ENCODE results near the gene PSMB7.

The PSMB7 gene

GRCh38 chr9:124355941-124356744 lies 59.1 kb downstream of the PSMB7 start:
- no peak for DNase-seq

- no peak for DNase-seq
Measured at GRCh38 chr9:124355039-124355940, 60.0 kb downstream of the PSMB7 start.

GRCh38 chr9:124354346-124355038 lies 60.8 kb downstream of the PSMB7 start:
- no peak for DNase-seq

- DNase-seq, result no peak
Measured at GRCh38 chr9:124353811-124354274, 61.4 kb downstream of the PSMB7 start.

GRCh38 chr9:124353166-124353768 lies 62.0 kb downstream of the PSMB7 start:
- DNase-seq, result no peak

- no peak for DNase-seq
Measured at GRCh38 chr9:124352616-124353015, 62.6 kb downstream of the PSMB7 start.

GRCh38 chr9:124351672-124352468 lies 63.4 kb downstream of the PSMB7 start:
- DNase-seq, result no peak

- no peak for DNase-seq
Measured at GRCh38 chr9:124350494-124351263, 64.6 kb downstream of the PSMB7 start.

- no peak for DNase-seq
Measured at GRCh38 chr9:124349675-124350493, 65.4 kb downstream of the PSMB7 start.

- DNase-seq, result no peak
Measured at GRCh38 chr9:124349267-124349666, 66.0 kb downstream of the PSMB7 start.

GRCh38 chr9:124348831-124349230 lies 66.4 kb downstream of the PSMB7 start:
- DNase-seq, result peak in 1 of 5 experiments; percentile 4

GRCh38 chr9:124348363-124348762 lies 66.9 kb downstream of the PSMB7 start:
- peak in 1 of 5 experiments; percentile 1 for DNase-seq

GRCh38 chr9:124347968-124348358 lies 67.3 kb downstream of the PSMB7 start:
- no peak for DNase-seq

- peak in 1 of 5 experiments; percentile 0 for DNase-seq
Measured at GRCh38 chr9:124347206-124347967, 67.9 kb downstream of the PSMB7 start.

- peak in 1 of 5 experiments; percentile 5 for DNase-seq
Measured at GRCh38 chr9:124346347-124347163, 68.7 kb downstream of the PSMB7 start.

- peak in 1 of 5 experiments; percentile 0 for DNase-seq
Measured at GRCh38 chr9:124345751-124346281, 69.4 kb downstream of the PSMB7 start.

- DNase-seq, result peak in 1 of 5 experiments; percentile 6
Measured at GRCh38 chr9:124345063-124345462, 70.2 kb downstream of the PSMB7 start.
